H1 (cell line): Measurements from ENCODE around the gene XPO6. TPM values are rescaled to one million over a fixed set of nuclear protein-coding genes. Genes with fewer than 3 reads are reported as not detected.

Experiments
- CTCF ChIA-PET: fragments of 300-600 bp; sonication (Branson Sonifier 250); formaldehyde crosslinking; loops from one replicate; lab custom pipeline; 2021; ENCODE audit not compliant: partially characterized antibody; lab: Charles Lee
- POLR2A ChIA-PET: fragments of 300-600 bp; sonication (Branson Sonifier 250); formaldehyde crosslinking; loops from one replicate; lab custom pipeline; 2021; ENCODE audit warnings: inconsistent platforms; ENCODE audit not compliant: partially characterized antibody; lab: Charles Lee
- DNase-seq, 2 experiments: peaks; one replicate each; pipeline versions ENCODE4 v3.0.0 to v3.0.0-alpha.2; 2010 to 2022; ENCODE audit warnings: low spot score in 2 of 2, low read depth in 1 of 2, mixed read lengths in 1 of 2
- FAIRE-seq: peaks from 2 replicates; lab custom pipeline; 2011; peaks lifted over from hg19 to GRCh38; lab: Jason Lieb, UNC
- H2AFZ ChIP-seq: 2 replicates; pipeline ENCODE4 v1.8.1; 2012; ENCODE audit warnings: low read length, inconsistent platforms
- H2AK5ac ChIP-seq: 2 replicates; pipeline ENCODE4 v1.6.1; 2013; ENCODE audit warnings: low read depth, low read length
- H2BK120ac ChIP-seq: replicated peaks from 2 replicates; pipeline ENCODE3; 2013; ENCODE audit warnings: low read depth, low read length, inconsistent platforms
- H2BK12ac ChIP-seq: 2 replicates; pipeline ENCODE4 v1.6.1; 2013; ENCODE audit warnings: low read depth, low read length
- H2BK15ac ChIP-seq: 2 replicates; pipeline ENCODE4 v1.6.1; 2013; ENCODE audit warnings: low read length
- H2BK20ac ChIP-seq: 2 replicates; pipeline ENCODE4 v1.6.1; 2013; ENCODE audit warnings: low read length
- H2BK5ac ChIP-seq: 2 replicates; pipeline ENCODE4 v1.6.1; 2013; ENCODE audit warnings: low read depth, low read length
- H3K14ac ChIP-seq: 2 replicates; pipeline ENCODE4 v1.6.1; 2013; ENCODE audit warnings: inconsistent platforms; ENCODE audit not compliant: insufficient read length
- H3K18ac ChIP-seq: 2 replicates; pipeline ENCODE4 v1.6.1; 2013; ENCODE audit warnings: low read length; ENCODE audit errors: extremely low read depth
- H3K23ac ChIP-seq: 2 replicates; pipeline ENCODE4 v1.6.1; 2013; ENCODE audit warnings: inconsistent platforms; ENCODE audit not compliant: insufficient read length
- H3K23me2 ChIP-seq: 2 replicates; pipeline ENCODE4 v1.6.1; 2013; ENCODE audit warnings: low read depth, low read length
- H3K27ac ChIP-seq: 2 replicates; pipeline ENCODE4 v1.6.1; 2011; ENCODE audit warnings: low read depth, low read length, inconsistent platforms
- H3K27me3 ChIP-seq, 4 experiments: replicated peaks in 1 of 4; 1 replicate in 1 of 4; 2 replicates in 3 of 4; pipeline versions ENCODE4 v1.6.1 to v1.8.1; 2011 to 2013; ENCODE audit warnings: low read length in 3 of 4, mild to moderate bottlenecking in 3 of 4, inconsistent platforms in 2 of 4, mixed read lengths in 2 of 4, moderate library complexity in 1 of 4; ENCODE audit not compliant: control insufficient read depth in 3 of 4, insufficient read depth in 3 of 4; ENCODE audit errors: extremely low read depth in 1 of 4
- H3K36me3 ChIP-seq, 4 experiments: 2 replicates each; pipeline versions ENCODE4 v1.6.1 to v1.8.1; 2011 to 2013; ENCODE audit warnings: mild to moderate bottlenecking in 4 of 4, low read length in 3 of 4, moderate library complexity in 2 of 4, control low read depth in 1 of 4, inconsistent platforms in 1 of 4; ENCODE audit not compliant: insufficient read depth in 4 of 4, control insufficient read depth in 2 of 4
- H3K4ac ChIP-seq: replicated peaks from 2 replicates; pipeline ENCODE3; 2013; ENCODE audit warnings: low read length, low read depth, mixed read lengths, inconsistent platforms; ENCODE audit not compliant: insufficient read length
- H3K4me1 ChIP-seq, 4 experiments: replicated peaks in 1 of 4; 1 replicate in 1 of 4; 2 replicates in 3 of 4; pipeline versions ENCODE4 v1.6.1 to v1.8.1; 2011 to 2013; ENCODE audit warnings: low read length in 3 of 4, inconsistent platforms in 2 of 4, mixed read lengths in 1 of 4; ENCODE audit not compliant: insufficient read depth in 4 of 4, control insufficient read depth in 3 of 4
- H3K4me2 ChIP-seq, 2 experiments: 2 replicates each; pipeline versions ENCODE4 v1.6.1 to v1.8.1; 2011 to 2013; ENCODE audit warnings: low read depth in 2 of 2, low read length in 2 of 2, control low read depth in 1 of 2, inconsistent platforms in 1 of 2, mild to moderate bottlenecking in 1 of 2; ENCODE audit not compliant: insufficient read depth in 1 of 2
- H3K4me3 ChIP-seq, 4 experiments: fragments of 200-600, 300-600 bp in 1 of 4; sonication (generic), shearing (Covaris generic), sonication (Bioruptor Twin) in 1 of 4; 2 replicates each; pipeline versions ENCODE4 v1.5.1 to v1.8.1; 2011 to 2016; ENCODE audit warnings: low read length in 4 of 4, low read depth in 3 of 4, control low read depth in 2 of 4, inconsistent platforms in 2 of 4, mild to moderate bottlenecking in 2 of 4, mixed read lengths in 1 of 4, moderate library complexity in 1 of 4; ENCODE audit not compliant: insufficient read depth in 2 of 4; ENCODE audit errors: extremely low read depth in 1 of 4
- H3K56ac ChIP-seq: replicated peaks from 2 replicates; pipeline ENCODE3; 2013; ENCODE audit warnings: low read depth, mild to moderate bottlenecking, mixed read lengths, low read length, inconsistent platforms; ENCODE audit not compliant: insufficient read length
- H3K79me1 ChIP-seq: 2 replicates; pipeline ENCODE4 v1.6.1; 2013; ENCODE audit warnings: low read depth, low read length, control low read depth
- H3K79me2 ChIP-seq, 2 experiments: 2 replicates each; pipeline versions ENCODE4 v1.6.1 to v1.8.1; 2012 to 2013; ENCODE audit warnings: low read length in 2 of 2, mild to moderate bottlenecking in 2 of 2, inconsistent platforms in 1 of 2; ENCODE audit not compliant: insufficient read depth in 2 of 2, control insufficient read depth in 1 of 2
- H3K9ac ChIP-seq, 4 experiments: replicated peaks in 1 of 4; 1 replicate in 1 of 4; 2 replicates in 3 of 4; pipeline versions ENCODE4 v1.6.1 to v1.8.1; 2011 to 2013; ENCODE audit warnings: low read depth in 3 of 4, low read length in 3 of 4, control low read depth in 2 of 4, mild to moderate bottlenecking in 2 of 4, moderate library complexity in 2 of 4, inconsistent platforms in 1 of 4; ENCODE audit errors: extremely low read depth in 1 of 4
- H3K9me3 ChIP-seq, 2 experiments: 2 replicates each; pipeline versions ENCODE4 v1.6.1 to v1.8.1; 2012 to 2013; ENCODE audit warnings: mild to moderate bottlenecking in 2 of 2, moderate library complexity in 2 of 2, control low read depth in 1 of 2, inconsistent platforms in 1 of 2, low read depth in 1 of 2, low read length in 1 of 2, mixed read lengths in 1 of 2; ENCODE audit not compliant: insufficient read depth in 2 of 2
- H4K20me1 ChIP-seq, 2 experiments: replicated peaks in 1 of 2; 2 replicates each; pipeline versions ENCODE3 to v1.8.1; 2011 to 2013; ENCODE audit warnings: inconsistent platforms in 2 of 2, low read length in 2 of 2, mild to moderate bottlenecking in 1 of 2; ENCODE audit not compliant: insufficient read depth in 2 of 2, control insufficient read depth in 1 of 2
- H4K5ac ChIP-seq: 2 replicates; pipeline ENCODE4 v1.6.1; 2013; ENCODE audit warnings: low read length, low read depth, mixed read lengths, inconsistent platforms; ENCODE audit not compliant: insufficient read length
- H4K8ac ChIP-seq: 2 replicates; pipeline ENCODE4 v1.8.0; 2013; ENCODE audit warnings: mild to moderate bottlenecking, moderate library complexity, low read length, inconsistent platforms; ENCODE audit not compliant: insufficient read depth; ENCODE audit errors: extremely low read depth
- H4K91ac ChIP-seq: replicated peaks from 2 replicates; pipeline ENCODE3; 2013; ENCODE audit warnings: low read length, mixed read lengths, inconsistent platforms; ENCODE audit not compliant: insufficient read length
- ASH2L ChIP-seq: fragments of 200-600, 300-600 bp; sonication (generic); IDR thresholded peaks from one replicate; pipeline ENCODE4 v1.7.1; 2017; ENCODE audit warnings: low read length
- CHD2 ChIP-seq: IDR thresholded peaks from 2 replicates; pipeline ENCODE4 v1.6.1; 2012; ENCODE audit warnings: low read length, improper control_type of control experiment
- EZH2 ChIP-seq: fragments of 200-600 bp; sonication (generic); IDR thresholded peaks from 2 replicates; pipeline ENCODE4 v1.7.1; 2012; ENCODE audit warnings: low read depth, mild to moderate bottlenecking, moderate library complexity, low read length, inconsistent platforms; ENCODE audit not compliant: severe bottlenecking
- NANOG ChIP-seq: IDR thresholded peaks from 2 replicates; pipeline ENCODE4 v1.6.1; 2011; ENCODE audit warnings: low read length, low read depth, mild to moderate bottlenecking, inconsistent platforms; ENCODE audit not compliant: insufficient read depth, poor library complexity, severe bottlenecking
- POLR2AphosphoS5 ChIP-seq: IDR thresholded peaks from 2 replicates; pipeline ENCODE4 v1.6.1; 2011; ENCODE audit warnings: low read depth, low read length
- WGBS, 2 experiments: shearing (Covaris generic) in 1 of 2; methylation state at CpG; one replicate each; pipeline versions ENCODE4 v1.1.6 to v1.1.7; 2013 to 2015; ENCODE audit warnings: low lambda C conversion rate in 2 of 2, mixed read lengths in 2 of 2, inconsistent platforms in 1 of 2, low coverage in 1 of 2, missing lambda C conversion rate in 1 of 2; ENCODE audit not compliant: insufficient replicate concordance in 2 of 2, insufficient coverage in 1 of 2, insufficient read length in 1 of 2; ENCODE audit errors: extremely low coverage in 1 of 2, missing lambda C conversion rate in 1 of 2; 5-methylcytosine and 5-hydroxymethylcytosine counted together
- polyA plus RNA-seq, 7 experiments: library from polyadenylated mRNA; depleted of rRNA in 3 of 7; stranded (reverse) in 5 of 7; unstranded in 2 of 7; fragments of >200 nt in 5 of 7; fragments of 200-250 nt in 2 of 7; gene quantifications; 1 replicate in 5 of 7; 2 replicates in 1 of 7; 4 replicates in 1 of 7; pipeline versions ENCODE4 v1.2.1 to v1.2.3, GENCODE V29; 2011 to 2013; ENCODE audit warnings: missing spikeins in 2 of 7, mixed read lengths in 2 of 7
- total RNA-seq: library from RNA; stranded (reverse); fragmentation: NEBNext Ultra II Directional; extraction: Animal tissue kit (Norgen Biotek cat#: 25700); gene quantifications from 2 replicates; pipeline ENCODE4 v1.2.1, GENCODE V29; 2021

The XPO6 gene
- total and polyA plus RNA-seq, 2 of the 8 experiments (the other 6 are each of a cell fraction or from before 2014, with no cell fraction given): 152 to 254 TPM

DNA sequence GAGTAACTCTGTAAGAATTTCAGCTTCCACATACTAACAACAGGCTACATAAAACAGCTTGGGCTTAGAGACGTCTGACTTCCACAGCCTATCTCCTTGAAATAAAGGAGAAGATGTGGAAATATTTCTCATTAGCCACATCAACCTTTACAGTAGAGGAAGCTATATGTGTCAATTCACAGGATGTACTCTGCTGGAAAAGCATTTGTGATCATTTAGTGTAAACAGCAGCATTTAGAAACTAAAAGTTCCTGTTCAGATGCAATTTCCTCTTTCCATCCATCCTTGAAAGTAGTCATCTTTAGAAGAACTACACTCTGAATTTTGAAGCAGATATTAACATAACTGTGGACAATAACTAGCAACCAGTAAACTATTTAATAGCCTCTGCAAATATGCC, 46.2 kb downstream of the XPO6 start:
- no peak overlapping the region for H2BK120ac ChIP-seq
- ChIA-PET CTCF (interaction anchor here (1.0 kb wide), 1 partner anchor 43 kb away, joined by 3 read pairs; no protein-coding TSS in a partner anchor), POLR2A (no interaction called here)
- no peak overlapping the region for H2AFZ ChIP-seq
- WGBS, 2 experiments: 95% methylated on average over 1 of the region's 1 CpG; no CpG with 5 or more reads in 1 of the 2 experiments
- H3K4me1 ChIP-seq: no peaks in the 10 kb centered on the region; a peak in 1 of 7 replicates
- H3K9me3 ChIP-seq: no peaks in the 10 kb centered on the region
- peaks cover 0 to 6% of the 10 kb centered on the region in 2 experiments for H4K20me1 ChIP-seq
- H3K14ac ChIP-seq: no peak overlapping the region
- H3K79me2 ChIP-seq: peaks cover 0 to 10% of the 10 kb centered on the region in 2 experiments; a peak in 3 of 4 replicates
- no peak overlapping the region for H2BK5ac ChIP-seq
- no peak overlapping the region for H3K56ac ChIP-seq
- TF ChIP-seq EZH2 (no peak), NANOG (no peak), POLR2AphosphoS5 (no peak), ASH2L (no peak), CHD2 (no peak)
- no peak overlapping the region for H3K4me2 ChIP-seq
- no peak overlapping the region for H4K5ac ChIP-seq
- H3K23me2 ChIP-seq: no peaks in the 10 kb centered on the region; the same call in 1 of the 2 replicates
- H3K9ac ChIP-seq: no peak overlapping the region
- H2BK20ac ChIP-seq: no peak overlapping the region
- no peak overlapping the region for H3K23ac ChIP-seq
- H2BK12ac ChIP-seq: no peak overlapping the region
- H3K27me3 ChIP-seq: no peaks in the 10 kb centered on the region
- H3K36me3 ChIP-seq: peaks cover 5 to 55% (median 30%) of the 10 kb centered on the region in 4 experiments
- FAIRE-seq (no peak), DNase-seq (no peak)
- peaks cover 3% of the 10 kb centered on the region for H3K79me1 ChIP-seq
- no peak overlapping the region for H3K27ac ChIP-seq
- H3K4ac ChIP-seq: no peak overlapping the region
- no peak overlapping the region for H3K18ac ChIP-seq
- no peak overlapping the region for H2BK15ac ChIP-seq
- H4K8ac ChIP-seq: no peak overlapping the region
- no peak overlapping the region for H2AK5ac ChIP-seq
- no peak overlapping the region for H4K91ac ChIP-seq
- no peak overlapping the region for H3K4me3 ChIP-seq
